HCT116 (cell line): Measurements from ENCODE around the gene SLC6A12. TPM values are rescaled to one million over a fixed set of nuclear protein-coding genes. Genes with fewer than 3 reads are reported as not detected.

Experiments
- ATAC-seq: fragments of 200-7000 bp; cut with Tn5 transposase; 2 replicates; pipeline ENCODE4 v1.9.1; 2020; ENCODE audit warnings: mild to moderate bottlenecking, moderate library complexity
- BruUV-seq: library from RNA; stranded (reverse); fragments of 400-500 nt; replicated peaks from 2 replicates; lab custom pipeline; 2021; lab: Mats Ljungman, UMichigan
- CTCF ChIA-PET: fragments of 300-600 bp; sonication (Branson Sonifier 250); formaldehyde crosslinking; loops from one replicate; lab custom pipeline; 2021; ENCODE audit warnings: antibody characterized with exemption; lab: Charles Lee
- POLR2A ChIA-PET: fragments of 300-600, 350-600 bp; sonication (Branson Sonifier 250); formaldehyde crosslinking; loops from one replicate; lab custom pipeline; 2021; ENCODE audit warnings: antibody characterized with exemption; lab: Charles Lee
- RAD21 ChIA-PET, 2 experiments: fragments of 300-600 bp; sonication (Branson Sonifier 250); formaldehyde crosslinking; loops; one replicate each; lab custom pipeline; 2023; ENCODE audit warnings: low total read pairs in 2 of 2; ENCODE audit not compliant: uncharacterized antibody in 2 of 2, unreplicated experiment in 2 of 2, low non-redundant PET in 1 of 2; lab: Charles Lee
- DNase-seq: peaks from one replicate; pipeline ENCODE4 v3.0.0-alpha.2; 2010; ENCODE audit warnings: low read depth, low spot score
- H2AFZ ChIP-seq: fragments of 200-600 bp; shearing (Covaris generic), sonication (generic); 2 replicates; pipeline ENCODE4 v1.6.1; 2017; ENCODE audit warnings: low read depth, mixed run types, mixed read lengths, antibody characterized with exemption, low read length; ENCODE audit not compliant: poor library complexity, severe bottlenecking
- H3K27ac ChIP-seq: 2 replicates; pipeline ENCODE4 v1.5.1; 2012; ENCODE audit warnings: low read depth, low read length
- H3K27me3 ChIP-seq: fragments of 200-600 bp; sonication (generic); 2 replicates; pipeline ENCODE4 v1.6.1; 2016; ENCODE audit warnings: mixed run types, low read length, mixed read lengths; ENCODE audit not compliant: insufficient read depth
- H3K36me3 ChIP-seq, 2 experiments: fragments of 200-500 bp in 1 of 2; fragments of 200-600 bp in 1 of 2; sonication (Bioruptor generic) in 1 of 2; sonication (generic) in 1 of 2; 2 replicates each; pipeline versions ENCODE4 v1.5.1 to v1.6.1; 2014 to 2016; ENCODE audit warnings: low read length in 2 of 2, inconsistent platforms in 1 of 2, mixed read lengths in 1 of 2, mixed run types in 1 of 2; ENCODE audit not compliant: insufficient read depth in 2 of 2, control insufficient read depth in 1 of 2
- H3K4me1 ChIP-seq, 2 experiments: fragments of 200-600 bp in 1 of 2; sonication (generic) in 1 of 2; 2 replicates each; pipeline versions ENCODE4 v1.5.1 to v1.6.1; 2012 to 2017; ENCODE audit warnings: low read length in 2 of 2, inconsistent platforms in 1 of 2, mild to moderate bottlenecking in 1 of 2, mixed read lengths in 1 of 2, mixed run types in 1 of 2, moderate library complexity in 1 of 2; ENCODE audit not compliant: insufficient read depth in 2 of 2, control insufficient read depth in 1 of 2
- H3K4me2 ChIP-seq: fragments of 200-600 bp; sonication (generic); 2 replicates; pipeline ENCODE4 v1.6.1; 2017; ENCODE audit warnings: mixed run types, low read length, mixed read lengths
- H3K4me3 ChIP-seq, 2 experiments: fragments of 200-600 bp in 1 of 2; sonication (generic) in 1 of 2; replicated peaks in 1 of 2; 2 replicates each; pipeline ENCODE4 v1.5.1; 2011 to 2016; ENCODE audit warnings: low read length in 2 of 2, control low read depth in 1 of 2, low read depth in 1 of 2, mild to moderate bottlenecking in 1 of 2, mixed read lengths in 1 of 2, mixed run types in 1 of 2
- H3K79me2 ChIP-seq: fragments of 200-600 bp; sonication (generic); 2 replicates; pipeline ENCODE4 v1.6.1; 2017; ENCODE audit warnings: mild to moderate bottlenecking, mixed run types, low read length, moderate library complexity, mixed read lengths; ENCODE audit not compliant: insufficient read depth
- H3K9ac ChIP-seq: fragments of 200-600 bp; sonication (generic); 2 replicates; pipeline ENCODE4 v1.6.1; 2016; ENCODE audit warnings: low read length, mixed read lengths
- H3K9me2 ChIP-seq: fragments of 200-600 bp; sonication (generic), shearing (Covaris generic); 2 replicates; pipeline ENCODE4 v1.6.1; 2017; ENCODE audit warnings: mixed run types, mild to moderate bottlenecking, moderate library complexity; ENCODE audit not compliant: insufficient read depth
- H3K9me3 ChIP-seq, 2 experiments: fragments of 200-500 bp in 1 of 2; fragments of 200-600 bp in 1 of 2; sonication (Bioruptor generic) in 1 of 2; sonication (generic) in 1 of 2; 2 replicates each; pipeline ENCODE4 v1.6.1; 2014 to 2017; ENCODE audit warnings: low read length in 2 of 2, mixed read lengths in 2 of 2, inconsistent platforms in 1 of 2, low read depth in 1 of 2, mild to moderate bottlenecking in 1 of 2, mixed run types in 1 of 2, moderate library complexity in 1 of 2; ENCODE audit not compliant: control insufficient read depth in 1 of 2, insufficient read depth in 1 of 2
- H4K20me1 ChIP-seq: fragments of 200-600 bp; sonication (generic), shearing (Covaris generic); 2 replicates; pipeline ENCODE4 v1.6.1; 2017; ENCODE audit warnings: mixed run types, mild to moderate bottlenecking, moderate library complexity; ENCODE audit not compliant: insufficient read depth
- ATF3 ChIP-seq: IDR thresholded peaks from 2 replicates; pipeline ENCODE4 v1.6.1; 2012
- CBX3 ChIP-seq: IDR thresholded peaks from 2 replicates; pipeline ENCODE4 v1.6.1; 2012; ENCODE audit warnings: low read depth
- CEBPB ChIP-seq: IDR thresholded peaks from 2 replicates; pipeline ENCODE4 v1.6.1; 2012; ENCODE audit warnings: low read depth
- EZH2 ChIP-seq: fragments of 200-600 bp; sonication (generic); IDR thresholded peaks from 2 replicates; pipeline ENCODE4 v1.6.1; 2017; ENCODE audit warnings: antibody characterized with exemption, mixed run types
- EZH2phosphoT487 ChIP-seq: fragments of 200-600 bp; IDR thresholded peaks from 2 replicates; pipeline ENCODE4 v1.6.1; 2018; ENCODE audit warnings: antibody characterized with exemption, borderline replicate concordance
- MAX ChIP-seq: IDR thresholded peaks from 2 replicates; pipeline ENCODE4 v1.6.1; 2012
- POLR2A ChIP-seq: IDR thresholded peaks from 2 replicates; pipeline ENCODE4 v1.7.0; 2011; ENCODE audit warnings: borderline replicate concordance; ENCODE audit not compliant: insufficient read depth, insufficient read length; ENCODE audit errors: extremely low read depth
- POLR2AphosphoS5 ChIP-seq: IDR thresholded peaks from 2 replicates; pipeline ENCODE4 v1.6.1; 2011; ENCODE audit warnings: mild to moderate bottlenecking, low read depth, low read length, moderate library complexity
- RAD21 ChIP-seq: IDR thresholded peaks from 2 replicates; pipeline ENCODE4 v1.6.1; 2012; ENCODE audit warnings: low read depth, mild to moderate bottlenecking
- REST ChIP-seq: IDR thresholded peaks from 2 replicates; pipeline ENCODE4 v1.6.1; 2012; ENCODE audit warnings: low read depth
- SP1 ChIP-seq: IDR thresholded peaks from 2 replicates; pipeline ENCODE4 v1.6.1; 2012; ENCODE audit warnings: low read depth
- TCF7L2 ChIP-seq: IDR thresholded peaks from 2 replicates; pipeline ENCODE4 v1.7.0; 2011; ENCODE audit warnings: borderline replicate concordance, inconsistent platforms; ENCODE audit not compliant: insufficient read depth, insufficient read length; ENCODE audit errors: extremely low read depth
- YY1 ChIP-seq: IDR thresholded peaks from 2 replicates; pipeline ENCODE4 v1.6.1; 2011; ENCODE audit warnings: low read length, low read depth, moderate library complexity, mild to moderate bottlenecking; ENCODE audit not compliant: insufficient replicate concordance; ENCODE audit errors: extremely low read depth
- ZBTB33 ChIP-seq: IDR thresholded peaks from 2 replicates; pipeline ENCODE4 v1.6.1; 2011; ENCODE audit warnings: mild to moderate bottlenecking, low read length, moderate library complexity; ENCODE audit not compliant: insufficient replicate concordance; ENCODE audit errors: extremely low read depth
- ZNF274 ChIP-seq: fragments of 200-500 bp; sonication (Bioruptor generic); IDR thresholded peaks from 2 replicates; pipeline ENCODE4 v1.6.1; 2014; ENCODE audit warnings: mild to moderate bottlenecking, low read depth, low read length, inconsistent platforms
- intact Hi-C: fragments of 100-400 bp; cut with micrococcal nuclease; formaldehyde crosslinking; loops from 2 replicates; pipeline ENCODE4 v1.10.0; 2022
- total RNA-seq: library from RNA; stranded (reverse); gene quantifications from one replicate; pipeline ENCODE4 v1.2.1, GENCODE V29; 2021; ENCODE audit not compliant: unreplicated experiment

Gene SLC6A12
- total RNA-seq, 1 experiment from 2014 or later, result 0.64 TPM

GRCh38 chr12:224330-224729 lies 10.4 kb upstream of the SLC6A12 start:
- Histone ChIP-seq H3K9ac (no peak overlapping the region), H3K4me1 (peaks cover 0 to 6% of the 10 kb centered on the region in 2 experiments; a peak in 1 of 4 replicates), H3K27me3 (0 out of 2 replicates have a peak, but pooled peaks cover 5% of the 10 kb centered on the region), H3K9me3 (no peaks in the 10 kb centered on the region), H4K20me1 (no peaks in the 10 kb centered on the region), H3K9me2 (no peaks in the 10 kb centered on the region), H3K27ac (no peak overlapping the region), H3K4me3 (no peak overlapping the region), H3K36me3 (no peaks in the 10 kb centered on the region), H2AFZ (no peak overlapping the region), H3K79me2 (no peaks in the 10 kb centered on the region), H3K4me2 (no peak overlapping the region)
- CTCF ChIA-PET, result no interaction called here
- ATAC-seq (no peak), DNase-seq (no peak)
- POLR2A ChIA-PET, result no interaction called here
- TF ChIP-seq EZH2 (no peak), CBX3 (no peak), CEBPB (no peak), EZH2phosphoT487 (no peak)
- no TSS peak for BruUV-seq
- RAD21 ChIA-PET, result no interaction called here
- intact Hi-C loops, result no loop called here

GRCh38 chr12:223841-224240 lies 9.9 kb upstream of the SLC6A12 start:
- Histone ChIP-seq H3K4me1 (peaks cover 0 to 6% of the 10 kb centered on the region in 2 experiments; a peak in 1 of 4 replicates), H3K27me3 (0 out of 2 replicates have a peak, but pooled peaks cover under 1% of the 10 kb centered on the region), H3K9ac (no peak overlapping the region), H2AFZ (no peak overlapping the region), H3K9me3 (no peaks in the 10 kb centered on the region), H4K20me1 (no peaks in the 10 kb centered on the region), H3K4me2 (no peak overlapping the region), H3K9me2 (no peaks in the 10 kb centered on the region), H3K79me2 (no peaks in the 10 kb centered on the region), H3K4me3 (no peak overlapping the region), H3K36me3 (no peaks in the 10 kb centered on the region), H3K27ac (no peak overlapping the region)
- BruUV-seq, result no TSS peak
- DNase-seq (no peak), ATAC-seq (no peak)
- ChIA-PET RAD21 (no interaction called here), CTCF (no interaction called here), POLR2A (no interaction called here)
- intact Hi-C loops, result no loop called here
- TF ChIP-seq EZH2phosphoT487, result no peak
- TF ChIP-seq ZNF274, result no peak
- TF ChIP-seq EZH2, result no peak
- TF ChIP-seq TCF7L2, result no peak
- no peak for TF ChIP-seq REST
- no peak for TF ChIP-seq YY1
- no peak for TF ChIP-seq RAD21
- no peak for TF ChIP-seq POLR2AphosphoS5
- TF ChIP-seq SP1, result no peak
- TF ChIP-seq ZBTB33, result no peak
- TF ChIP-seq CEBPB, result no peak
- no peak for TF ChIP-seq ATF3
- TF ChIP-seq MAX, result no peak
- TF ChIP-seq POLR2A, result no peak
